ENCODE data around the gene GAS2L1. TPM values are rescaled to one million over a fixed set of nuclear protein-coding genes. Genes with fewer than 3 reads are reported as not detected.
A peak's percentile ranks its signal among the peaks of the same experiment; 100 is the strongest.

GAS2L1 gene
- total RNA-seq, 2 donors from 2014 or later, result 1.9 to 2.9 TPM

DNA sequence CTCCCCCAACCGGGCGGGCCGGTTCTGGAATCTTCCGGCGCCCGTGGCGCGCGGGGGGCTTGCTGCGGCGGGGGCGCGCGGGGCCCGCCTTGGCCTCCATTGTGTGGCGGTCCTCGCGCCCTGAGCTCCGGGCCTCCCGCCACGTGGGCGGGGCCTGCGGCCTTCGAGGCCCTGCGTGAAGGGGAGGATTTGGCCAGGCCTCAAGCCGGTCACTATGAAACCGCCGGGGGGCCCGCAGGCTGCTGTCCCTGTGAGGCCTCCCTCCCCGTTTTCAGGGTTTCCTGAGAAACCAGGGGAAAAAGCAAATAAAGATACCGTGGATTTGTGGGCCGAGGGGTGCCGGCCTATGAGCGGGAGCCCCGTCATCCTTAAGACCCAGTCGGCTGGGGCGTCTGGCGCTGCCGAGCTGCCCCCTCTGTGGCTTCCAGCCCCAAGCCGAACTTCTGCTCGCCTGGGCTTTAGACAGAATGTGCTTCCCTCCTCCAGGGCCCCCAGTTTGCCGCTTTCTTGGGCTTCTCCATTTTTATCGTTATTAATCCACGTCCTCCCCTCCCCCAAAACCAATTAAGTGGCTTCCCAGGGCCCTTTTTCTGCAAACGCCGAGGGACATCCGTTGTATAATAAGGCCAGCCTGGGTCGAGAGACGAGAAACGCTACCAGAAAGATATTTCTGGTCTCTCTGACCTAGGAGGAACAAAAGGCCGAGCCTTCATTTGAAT, 37.8 kb upstream of the GAS2L1 start:
- Mint-ChIP-seq H3K36me3 (ENCODE audit: low read depth) (peaks cover 81% of the 10 kb centered on the region), H3K4me1 (peaks cover 45% of the 10 kb centered on the region), H3K27ac (peak overlapping the region; percentile 100), H3K4me3 (peak overlapping the region; percentile 99), H3K9me3 (no peaks in the 10 kb centered on the region), H3K27me3 (no peaks in the 10 kb centered on the region)
- peak; percentile 32 for ATAC-seq (replicated peaks)

- Mint-ChIP-seq H3K9me3 (no peaks in the 10 kb centered on the region), H3K27me3 (no peaks in the 10 kb centered on the region), H3K4me3 (peak overlapping the region; percentile 99), H3K4me1 (peaks cover 48% of the 10 kb centered on the region), H3K27ac (peak overlapping the region; percentile 100), H3K36me3 (ENCODE audit: low read depth) (peaks cover 86% of the 10 kb centered on the region)
- no peak for ATAC-seq (replicated peaks)
Measured at GRCh38 chr22:29269230-29269604, 37.2 kb upstream of the GAS2L1 start.

DNA sequence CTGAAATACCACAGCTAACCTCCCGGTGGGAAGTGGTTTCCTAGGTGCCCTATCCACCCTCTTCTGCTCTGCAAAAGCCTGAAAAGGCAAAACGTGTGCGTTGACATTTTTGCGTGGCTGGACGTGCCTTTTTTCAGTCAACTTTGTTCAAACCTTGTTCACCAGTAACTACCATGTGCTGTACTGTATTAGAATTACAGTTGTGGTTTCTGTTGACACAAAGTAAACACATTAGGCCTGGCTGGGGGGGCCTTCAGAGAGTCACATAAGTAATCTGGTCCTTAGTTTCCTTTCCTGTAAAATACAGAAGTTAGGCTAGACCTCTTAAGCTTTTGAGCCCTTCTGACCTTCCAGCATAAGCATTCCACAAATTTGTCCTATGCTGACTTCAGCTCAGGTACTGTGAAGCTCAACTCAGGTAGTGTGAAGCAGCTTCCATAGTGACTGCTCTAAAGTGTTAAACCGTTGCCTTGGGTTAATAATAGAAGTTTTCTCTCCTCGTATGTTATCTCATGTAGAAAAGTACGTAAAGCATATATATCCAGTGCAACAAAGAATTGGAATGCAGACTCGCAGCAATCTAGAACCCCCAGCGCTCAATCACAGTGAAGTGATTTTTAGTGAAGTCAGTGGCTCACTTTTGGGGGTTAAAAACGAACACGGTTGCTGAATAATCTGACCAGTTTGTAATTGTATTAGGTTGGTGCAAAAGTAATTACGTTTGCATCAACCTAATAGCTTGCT, 36.5 kb upstream of the GAS2L1 start:
- ATAC-seq (replicated peaks), result no peak
- H3K4me1 Mint-ChIP-seq, result peaks cover 55% of the 10 kb centered on the region
- peak overlapping the region; percentile 99 for H3K4me3 Mint-ChIP-seq
- H3K9me3 Mint-ChIP-seq, result no peaks in the 10 kb centered on the region
- no peaks in the 10 kb centered on the region for H3K27me3 Mint-ChIP-seq
- H3K36me3 Mint-ChIP-seq (ENCODE audit: low read depth), result peaks cover 86% of the 10 kb centered on the region
- peak overlapping the region; percentile 100 for H3K27ac Mint-ChIP-seq

DNA sequence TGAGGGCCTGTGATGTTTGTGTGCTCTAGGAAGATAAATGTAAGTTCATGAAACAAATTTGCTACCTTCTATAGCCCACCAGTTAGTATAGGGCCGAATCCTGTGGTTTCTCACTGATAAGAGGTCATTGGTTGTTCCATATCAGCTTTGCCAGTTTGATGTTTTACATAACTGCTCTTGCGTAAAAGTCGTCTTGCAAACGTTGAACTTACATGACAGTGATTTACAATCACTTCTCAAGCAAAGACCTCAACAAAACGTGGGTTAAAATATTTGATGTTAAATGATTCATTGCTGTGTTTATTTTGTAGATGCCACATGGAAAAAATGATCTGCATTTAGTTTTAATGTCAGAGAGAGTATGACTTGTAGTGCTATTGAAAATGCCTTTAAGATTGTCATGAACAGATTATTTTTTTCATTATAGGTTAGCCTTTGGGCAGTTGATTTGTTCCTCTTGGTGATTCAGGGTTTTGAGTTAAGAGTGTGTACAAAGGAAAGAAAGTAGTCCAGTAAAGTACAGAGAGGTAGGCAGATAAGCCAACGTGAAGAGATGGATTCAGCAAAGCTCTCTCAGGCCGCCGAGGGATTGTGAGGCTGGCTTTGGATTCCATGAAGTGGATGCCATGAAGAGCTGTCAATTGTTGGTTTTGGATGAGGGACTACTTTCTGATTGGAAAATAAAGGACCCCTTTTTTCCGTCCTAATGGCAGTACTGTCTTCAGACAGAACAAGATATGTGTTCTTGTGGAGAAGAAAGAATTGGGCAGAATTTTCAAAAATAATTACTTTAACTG, 35.8 kb upstream of the GAS2L1 start:
- peak overlapping the region; percentile 100 for H3K27ac Mint-ChIP-seq
- no peaks in the 10 kb centered on the region for H3K9me3 Mint-ChIP-seq
- peaks cover 94% of the 10 kb centered on the region for H3K36me3 Mint-ChIP-seq (ENCODE audit: low read depth)
- H3K27me3 Mint-ChIP-seq, result no peaks in the 10 kb centered on the region
- ATAC-seq (replicated peaks), result no peak
- H3K4me1 Mint-ChIP-seq, result peaks cover 63% of the 10 kb centered on the region
- peak overlapping the region; percentile 99 for H3K4me3 Mint-ChIP-seq

GRCh38 chr22:29272624-29273023, 33.8 kb upstream of the GAS2L1 start:
- H3K36me3 Mint-ChIP-seq (ENCODE audit: low read depth), result peaks cover 98% of the 10 kb centered on the region

GRCh38 chr22:29275167-29275566, 31.3 kb upstream of the GAS2L1 start:
- Mint-ChIP-seq H3K27me3 (no peaks in the 10 kb centered on the region), H3K4me3 (peak overlapping the region; percentile 10), H3K4me1 (peaks cover 64% of the 10 kb centered on the region), H3K27ac (peak overlapping the region; percentile 55), H3K36me3 (ENCODE audit: low read depth) (peaks cover 100% of the 10 kb centered on the region), H3K9me3 (no peaks in the 10 kb centered on the region)
- no peak for ATAC-seq (replicated peaks)

More at GRCh38 chr22:29272624-29273023, 33.8 kb upstream of the GAS2L1 start:
- Mint-ChIP-seq H3K27me3 (no peaks in the 10 kb centered on the region), H3K4me3 (peak overlapping the region; percentile 99), H3K4me1 (peaks cover 64% of the 10 kb centered on the region), H3K27ac (no peak overlapping the region), H3K9me3 (no peaks in the 10 kb centered on the region)
- ATAC-seq (replicated peaks), result no peak

DNA sequence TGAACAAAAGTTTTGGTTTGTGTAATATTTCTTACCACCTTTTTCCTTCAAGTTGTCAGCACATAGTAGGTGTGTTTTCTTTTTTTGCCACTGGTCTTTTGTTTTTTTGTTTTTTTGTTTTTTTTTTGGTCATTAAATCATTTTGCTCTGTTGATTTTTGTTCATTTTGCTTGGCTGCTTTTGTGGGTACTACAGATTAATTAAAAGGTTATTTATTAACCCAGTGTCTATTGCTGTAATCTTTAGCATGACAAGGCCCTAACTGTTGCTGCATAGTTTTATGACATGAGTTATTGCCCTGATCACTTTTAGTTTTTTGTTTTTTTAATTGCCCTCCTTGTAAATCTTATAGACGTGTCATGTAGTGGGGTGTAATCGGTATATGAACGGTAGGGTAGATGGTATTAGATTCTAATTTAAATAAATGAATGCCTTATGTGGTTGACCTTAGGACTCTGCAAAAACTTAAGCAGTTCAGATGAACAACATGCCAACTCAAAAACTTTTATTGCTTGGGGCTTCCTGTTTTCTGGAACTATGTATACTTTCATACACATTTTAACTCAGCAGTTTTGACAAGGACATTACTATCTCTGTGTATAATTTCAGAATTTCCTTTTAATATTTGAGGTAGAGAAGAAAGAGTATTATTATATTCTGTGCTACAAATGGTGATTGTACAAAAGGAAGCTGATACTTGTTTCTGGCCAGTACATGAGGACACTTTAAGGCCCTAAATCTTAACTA, 30.5 kb upstream of the GAS2L1 start:
- Mint-ChIP-seq H3K27me3 (no peaks in the 10 kb centered on the region), H3K9me3 (no peaks in the 10 kb centered on the region), H3K4me1 (peaks cover 56% of the 10 kb centered on the region), H3K36me3 (ENCODE audit: low read depth) (peaks cover 100% of the 10 kb centered on the region), H3K27ac (peak overlapping the region; percentile 55), H3K4me3 (peak overlapping the region; percentile 12)
- ATAC-seq (replicated peaks), result no peak

DNA sequence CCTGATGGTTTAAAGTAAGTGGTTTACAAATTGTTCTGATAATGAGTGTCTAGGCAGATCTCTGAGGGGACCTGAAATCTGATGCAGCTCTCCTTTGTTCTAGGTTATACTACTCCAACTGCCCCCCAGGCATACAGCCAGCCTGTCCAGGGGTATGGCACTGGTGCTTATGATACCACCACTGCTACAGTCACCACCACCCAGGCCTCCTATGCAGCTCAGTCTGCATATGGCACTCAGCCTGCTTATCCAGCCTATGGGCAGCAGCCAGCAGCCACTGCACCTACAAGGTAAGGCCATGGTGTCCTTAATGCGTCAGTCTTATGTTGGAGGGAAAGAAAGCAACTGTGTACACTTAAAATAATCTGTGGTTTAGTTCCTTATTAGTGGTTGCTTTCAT, 28.5 kb upstream of the GAS2L1 start:
- peak overlapping the region; percentile 48 for H3K27ac Mint-ChIP-seq
- no peaks in the 10 kb centered on the region for H3K9me3 Mint-ChIP-seq
- ATAC-seq (replicated peaks), result no peak
- peaks cover 100% of the 10 kb centered on the region for H3K36me3 Mint-ChIP-seq (ENCODE audit: low read depth)
- no peaks in the 10 kb centered on the region for H3K27me3 Mint-ChIP-seq
- H3K4me1 Mint-ChIP-seq, result peaks cover 43% of the 10 kb centered on the region
- no peak overlapping the region for H3K4me3 Mint-ChIP-seq

DNA sequence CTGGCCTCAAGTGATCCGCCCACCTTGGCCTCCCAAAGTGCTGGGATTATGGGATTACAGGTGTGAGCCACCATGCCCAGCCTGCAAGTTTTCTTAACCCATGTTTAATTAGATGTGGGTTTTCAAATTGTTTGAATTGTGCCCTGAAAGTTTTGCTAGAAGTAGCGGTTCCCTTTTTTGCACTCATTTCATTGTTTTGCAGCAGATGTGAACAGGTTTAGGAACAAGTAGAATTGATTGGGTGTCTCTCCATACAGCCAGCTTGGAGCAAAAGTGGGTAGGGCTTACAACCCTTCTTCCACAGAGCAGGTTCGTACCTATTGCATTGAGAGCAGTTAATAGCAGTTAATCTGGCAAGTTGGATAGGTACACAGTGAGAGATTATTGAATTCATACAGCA, 22.3 kb upstream of the GAS2L1 start:
- H3K36me3 Mint-ChIP-seq (ENCODE audit: low read depth), result peaks cover 100% of the 10 kb centered on the region
- no peak overlapping the region for H3K4me3 Mint-ChIP-seq
- peaks cover 5% of the 10 kb centered on the region for H3K4me1 Mint-ChIP-seq
- H3K27ac Mint-ChIP-seq, result no peak overlapping the region
- ATAC-seq (replicated peaks), result no peak
- H3K9me3 Mint-ChIP-seq, result no peaks in the 10 kb centered on the region
- H3K27me3 Mint-ChIP-seq, result no peaks in the 10 kb centered on the region

GRCh38 chr22:29288837-29289236, 17.6 kb upstream of the GAS2L1 start:
- peaks cover 100% of the 10 kb centered on the region for H3K36me3 Mint-ChIP-seq (ENCODE audit: low read depth)
- H3K4me3 Mint-ChIP-seq, result no peak overlapping the region
- H3K27me3 Mint-ChIP-seq, result no peaks in the 10 kb centered on the region
- H3K4me1 Mint-ChIP-seq, result peaks cover 4% of the 10 kb centered on the region
- H3K9me3 Mint-ChIP-seq, result no peaks in the 10 kb centered on the region
- peak overlapping the region; percentile 49 for H3K27ac Mint-ChIP-seq
- ATAC-seq (replicated peaks), result no peak

GRCh38 chr22:29290061-29290460, 16.4 kb upstream of the GAS2L1 start:
- no peak for ATAC-seq (replicated peaks)
- no peaks in the 10 kb centered on the region for H3K27me3 Mint-ChIP-seq
- no peak overlapping the region for H3K4me3 Mint-ChIP-seq
- H3K27ac Mint-ChIP-seq, result no peak overlapping the region
- H3K9me3 Mint-ChIP-seq, result no peaks in the 10 kb centered on the region
- H3K36me3 Mint-ChIP-seq (ENCODE audit: low read depth), result peaks cover 100% of the 10 kb centered on the region
- H3K4me1 Mint-ChIP-seq, result peaks cover 4% of the 10 kb centered on the region

GRCh38 chr22:29291215-29291614, 15.2 kb upstream of the GAS2L1 start:
- Mint-ChIP-seq H3K27me3 (no peaks in the 10 kb centered on the region), H3K27ac (peak overlapping the region; percentile 58), H3K4me1 (peaks cover 4% of the 10 kb centered on the region), H3K36me3 (ENCODE audit: low read depth) (peaks cover 100% of the 10 kb centered on the region), H3K9me3 (no peaks in the 10 kb centered on the region), H3K4me3 (no peak overlapping the region)
- no peak for ATAC-seq (replicated peaks)

DNA sequence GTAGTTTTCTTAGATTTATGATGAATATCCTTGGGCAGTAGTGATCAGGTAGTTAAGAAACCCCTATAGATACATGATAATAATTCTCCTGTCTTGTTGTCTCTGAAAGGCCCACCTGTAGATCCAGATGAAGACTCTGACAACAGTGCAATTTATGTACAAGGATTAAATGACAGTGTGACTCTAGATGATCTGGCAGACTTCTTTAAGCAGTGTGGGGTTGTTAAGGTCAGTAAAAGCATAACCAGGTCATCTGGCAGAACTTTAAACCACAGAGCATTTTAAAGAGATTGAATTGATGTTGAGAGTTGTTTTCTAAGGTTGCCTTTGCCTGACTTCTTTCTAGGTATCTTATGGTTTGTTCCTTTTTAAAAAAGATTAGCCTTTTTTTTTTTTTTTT, 14.1 kb upstream of the GAS2L1 start:
- no peak overlapping the region for H3K4me3 Mint-ChIP-seq
- H3K27ac Mint-ChIP-seq, result no peak overlapping the region
- H3K9me3 Mint-ChIP-seq, result no peaks in the 10 kb centered on the region
- H3K4me1 Mint-ChIP-seq, result peaks cover 4% of the 10 kb centered on the region
- H3K27me3 Mint-ChIP-seq, result no peaks in the 10 kb centered on the region
- no peak for ATAC-seq (replicated peaks)
- peaks cover 100% of the 10 kb centered on the region for H3K36me3 Mint-ChIP-seq (ENCODE audit: low read depth)

DNA sequence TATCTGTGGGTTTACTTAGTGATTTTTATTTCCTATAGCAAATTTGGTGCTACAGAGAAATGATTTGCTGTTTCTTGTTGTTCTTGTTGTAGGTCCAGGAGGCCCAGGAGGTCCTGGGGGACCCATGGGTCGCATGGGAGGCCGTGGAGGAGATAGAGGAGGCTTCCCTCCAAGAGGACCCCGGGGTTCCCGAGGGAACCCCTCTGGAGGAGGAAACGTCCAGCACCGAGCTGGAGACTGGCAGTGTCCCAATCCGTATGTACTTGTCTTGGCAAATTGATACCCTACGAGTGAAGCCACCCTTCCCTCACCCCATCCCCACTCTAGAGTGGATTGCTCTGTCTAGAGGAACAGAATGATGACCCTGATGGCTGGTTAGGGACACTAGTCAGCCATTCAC, 7.8 kb upstream of the GAS2L1 start:
- Mint-ChIP-seq H3K27me3 (no peaks in the 10 kb centered on the region), H3K4me3 (no peak overlapping the region), H3K9me3 (no peaks in the 10 kb centered on the region), H3K4me1 (peaks cover 7% of the 10 kb centered on the region), H3K36me3 (ENCODE audit: low read depth) (peaks cover 80% of the 10 kb centered on the region), H3K27ac (peak overlapping the region; percentile 29)
- ATAC-seq (replicated peaks), result no peak
